ENCODE measurements around the gene CDX1. TPM values are rescaled to one million over a fixed set of nuclear protein-coding genes. Genes with fewer than 3 reads are reported as not detected.

Gene CDX1
- total RNA-seq, 2 donors from 2014 or later = 299 to 498 TPM

DNA sequence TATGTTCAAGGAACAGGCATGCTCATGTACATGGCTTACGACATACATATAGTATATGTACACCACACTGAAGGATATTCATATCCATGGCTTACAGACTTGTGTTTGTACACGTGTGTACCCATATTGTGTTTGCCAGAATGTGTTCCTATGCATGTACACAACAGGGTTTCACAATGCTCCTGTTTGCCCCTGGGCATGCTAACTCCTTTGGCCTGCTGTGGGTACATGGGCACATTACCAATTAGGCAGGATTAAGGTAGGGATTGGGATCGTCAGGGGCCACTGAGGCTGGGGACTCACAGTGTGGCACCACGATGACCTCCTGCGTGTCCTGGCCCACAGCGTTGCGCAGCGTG is 37.1 kb upstream of the CDX1 start:
- Histone ChIP-seq H3K36me3 (no peaks in the 10 kb centered on the region), H3K27ac (no peak overlapping the region), H3K4me1 (no peaks in the 10 kb centered on the region), H3K9me3 (no peaks in the 10 kb centered on the region), H3K4me3 (no peak overlapping the region), H3K9ac (ENCODE audit: low read depth in 2 of 2, low read length in 2 of 2) (peak overlapping the region in 1 of 2 donors; percentile 56), H3K27me3 (no peaks in the 10 kb centered on the region)
- no peak for DNase-seq
- intact Hi-C loops (cut with DNase I) = loop anchor here (10.0 kb wide), 1 partner anchor 295 kb away; no protein-coding TSS in a partner anchor
- TF ChIP-seq, protein P1, sequence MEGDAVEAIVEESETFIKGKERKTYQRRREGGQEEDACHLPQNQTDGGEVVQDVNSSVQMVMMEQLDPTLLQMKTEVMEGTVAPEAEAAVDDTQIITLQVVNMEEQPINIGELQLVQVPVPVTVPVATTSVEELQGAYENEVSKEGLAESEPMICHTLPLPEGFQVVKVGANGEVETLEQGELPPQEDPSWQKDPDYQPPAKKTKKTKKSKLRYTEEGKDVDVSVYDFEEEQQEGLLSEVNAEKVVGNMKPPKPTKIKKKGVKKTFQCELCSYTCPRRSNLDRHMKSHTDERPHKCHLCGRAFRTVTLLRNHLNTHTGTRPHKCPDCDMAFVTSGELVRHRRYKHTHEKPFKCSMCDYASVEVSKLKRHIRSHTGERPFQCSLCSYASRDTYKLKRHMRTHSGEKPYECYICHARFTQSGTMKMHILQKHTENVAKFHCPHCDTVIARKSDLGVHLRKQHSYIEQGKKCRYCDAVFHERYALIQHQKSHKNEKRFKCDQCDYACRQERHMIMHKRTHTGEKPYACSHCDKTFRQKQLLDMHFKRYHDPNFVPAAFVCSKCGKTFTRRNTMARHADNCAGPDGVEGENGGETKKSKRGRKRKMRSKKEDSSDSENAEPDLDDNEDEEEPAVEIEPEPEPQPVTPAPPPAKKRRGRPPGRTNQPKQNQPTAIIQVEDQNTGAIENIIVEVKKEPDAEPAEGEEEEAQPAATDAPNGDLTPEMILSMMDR (IDR thresholded peaks at IDR 0.05) = no peak

DNA sequence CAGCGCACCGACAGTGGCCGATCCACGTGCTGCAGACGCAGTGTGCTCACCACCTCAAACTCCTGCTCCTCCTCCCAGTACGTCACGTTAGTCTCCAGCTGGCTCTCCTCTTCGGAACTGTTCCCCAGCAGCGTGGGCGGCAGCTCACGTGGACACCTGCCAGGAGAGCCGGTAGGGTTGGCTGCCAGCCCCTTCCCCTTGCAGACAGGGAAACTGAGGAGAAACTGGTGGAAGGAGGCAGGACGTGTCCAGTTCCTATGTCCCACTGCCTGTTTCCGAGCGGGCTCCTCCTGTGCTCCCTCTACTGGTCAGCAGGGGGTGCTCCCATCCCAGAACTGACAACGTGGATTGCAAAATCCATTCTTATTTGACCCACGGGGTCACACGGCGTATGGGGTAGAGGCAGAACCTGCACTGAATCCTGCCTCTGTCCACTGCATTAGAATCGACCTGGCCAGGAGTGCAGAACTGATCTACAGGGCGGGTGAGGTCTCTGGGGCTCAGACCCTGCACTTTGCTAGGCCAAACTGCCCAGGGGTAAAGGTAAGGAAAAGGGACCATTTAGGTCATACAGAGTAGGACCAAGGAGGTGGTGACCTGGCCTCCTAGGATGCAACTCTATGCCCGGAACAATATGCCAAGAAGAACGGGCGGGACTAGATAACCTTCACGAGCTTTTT is 36.6 kb upstream of the CDX1 start:
- H3K27me3 ChIP-seq = no peaks in the 10 kb centered on the region
- no peaks in the 10 kb centered on the region for H3K36me3 ChIP-seq
- intact Hi-C loops (cut with DNase I) = loop anchor here (2.0 to 10.0 kb wide), 4 partner anchors 87 to 305 kb away; no protein-coding TSS in a partner anchor
- peak; percentile 84 for DNase-seq
- H3K4me1 ChIP-seq = no peaks in the 10 kb centered on the region
- peak overlapping the region in 1 of 2 donors; percentile 56 for H3K9ac ChIP-seq (ENCODE audit: low read depth in 2 of 2, low read length in 2 of 2)
- no peak overlapping the region for H3K4me3 ChIP-seq
- H3K27ac ChIP-seq = no peak overlapping the region
- TF ChIP-seq, protein P1 (IDR thresholded peaks at IDR 0.05) = peak; percentile 81
- no peaks in the 10 kb centered on the region for H3K9me3 ChIP-seq

DNA sequence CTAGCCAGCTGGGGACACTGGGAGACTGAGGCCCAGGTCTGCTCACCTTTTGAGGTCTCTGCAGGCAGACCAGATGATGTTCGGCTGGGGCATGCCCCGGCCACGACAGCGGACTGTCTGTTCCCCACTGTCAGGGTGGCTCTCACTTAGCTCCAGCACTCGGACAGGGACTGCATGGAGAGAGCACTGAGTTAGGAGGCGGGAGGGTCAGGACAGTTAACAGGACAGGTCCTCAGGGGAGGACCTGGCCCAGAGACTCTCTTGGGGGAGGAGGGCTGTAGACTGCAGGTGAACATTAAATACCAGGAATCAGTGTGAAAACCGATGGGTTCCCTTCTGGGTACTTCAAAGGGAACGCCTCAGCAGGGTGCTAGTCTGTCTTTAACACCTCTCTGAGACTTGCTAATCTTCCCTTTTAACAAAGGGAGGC is 36.1 kb upstream of the CDX1 start:
- TF ChIP-seq, protein P1 (IDR thresholded peaks at IDR 0.05) = no peak
- no peak overlapping the region for H3K4me3 ChIP-seq
- intact Hi-C loops (cut with DNase I) = loop anchor here (2.0 to 10.0 kb wide), 3 partner anchors 86 to 304 kb away; no protein-coding TSS in a partner anchor
- no peak overlapping the region for H3K9ac ChIP-seq (ENCODE audit: low read depth in 2 of 2, low read length in 2 of 2)
- H3K27me3 ChIP-seq = no peaks in the 10 kb centered on the region
- H3K36me3 ChIP-seq = no peaks in the 10 kb centered on the region
- H3K9me3 ChIP-seq = no peaks in the 10 kb centered on the region
- DNase-seq = no peak
- no peaks in the 10 kb centered on the region for H3K4me1 ChIP-seq
- H3K27ac ChIP-seq = no peak overlapping the region

DNA sequence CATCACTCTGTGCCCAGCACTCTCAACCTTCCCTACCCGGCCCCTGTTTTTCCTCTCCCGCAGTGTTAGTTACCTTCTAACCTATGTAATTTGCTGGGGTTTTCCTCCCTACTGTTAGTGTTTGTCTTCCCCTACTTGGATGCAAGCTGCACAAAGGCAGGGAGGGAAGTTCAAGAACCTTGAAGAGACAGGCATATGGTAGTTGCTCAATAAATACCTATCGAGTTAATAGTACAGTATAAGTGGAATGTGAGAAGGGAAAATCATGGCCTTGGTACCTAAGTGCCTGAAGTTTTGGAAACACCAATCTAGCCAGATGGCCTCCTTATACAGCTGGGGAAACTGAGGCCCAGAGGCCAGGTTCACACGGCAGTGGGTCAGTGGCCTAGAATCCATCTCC is 35.1 kb upstream of the CDX1 start:
- Histone ChIP-seq H3K9ac (ENCODE audit: low read depth in 2 of 2, low read length in 2 of 2) (no peak overlapping the region), H3K36me3 (no peaks in the 10 kb centered on the region), H3K27me3 (no peaks in the 10 kb centered on the region), H3K4me1 (no peaks in the 10 kb centered on the region), H3K9me3 (no peaks in the 10 kb centered on the region), H3K27ac (no peak overlapping the region), H3K4me3 (no peak overlapping the region)
- intact Hi-C loops (cut with DNase I) = loop anchor here (2.0 to 10.0 kb wide), 3 partner anchors 85 to 303 kb away; no protein-coding TSS in a partner anchor
- TF ChIP-seq, protein P1 (IDR thresholded peaks at IDR 0.05) = no peak
- no peak for DNase-seq

DNA sequence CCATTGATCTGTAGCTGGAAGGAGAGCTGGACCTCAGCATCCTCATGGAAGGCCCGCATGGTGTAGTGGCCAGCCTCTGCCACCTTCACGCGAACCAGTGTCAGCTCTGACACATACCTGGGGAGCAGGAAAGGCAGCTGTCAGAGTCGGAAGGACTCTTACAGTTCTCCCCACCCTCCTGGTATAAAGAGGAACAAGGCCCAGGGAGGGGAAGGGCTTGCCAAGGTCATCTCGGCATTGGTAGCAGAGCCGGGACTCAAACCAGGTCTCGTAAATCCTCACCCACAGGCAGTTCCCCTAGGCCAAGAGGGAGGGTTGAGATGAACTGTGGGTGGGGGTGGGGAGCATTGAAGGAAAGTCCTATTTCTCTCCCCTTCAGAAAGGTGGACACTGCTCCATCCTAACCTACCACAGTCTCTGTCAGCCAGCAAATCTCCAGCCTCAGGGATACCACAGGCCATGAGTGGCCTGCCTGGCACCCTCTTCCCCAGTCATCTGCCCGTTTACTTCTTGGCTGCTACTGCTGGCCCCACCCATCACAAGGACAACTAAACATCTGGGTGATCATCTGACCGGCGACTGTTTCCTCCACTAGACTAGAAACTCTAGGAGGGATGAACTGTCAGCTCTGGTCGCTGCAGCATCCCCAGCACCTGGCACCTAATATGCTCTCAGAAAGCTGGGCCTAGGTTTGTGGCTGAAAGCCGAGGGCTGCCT is 34.4 kb upstream of the CDX1 start:
- intact Hi-C loops (cut with DNase I) = loop anchor here (2.0 to 10.0 kb wide), 3 partner anchors 85 to 303 kb away; no protein-coding TSS in a partner anchor

More for the DNA sequence above, 34.4 kb upstream of the CDX1 start:
- H3K4me3 ChIP-seq = no peak overlapping the region
- H3K9ac ChIP-seq (ENCODE audit: low read depth in 2 of 2, low read length in 2 of 2) = no peak overlapping the region
- DNase-seq = peak; percentile 49
- no peaks in the 10 kb centered on the region for H3K4me1 ChIP-seq
- H3K9me3 ChIP-seq = no peaks in the 10 kb centered on the region
- peak overlapping the region; percentile 17 for H3K27ac ChIP-seq
- no peaks in the 10 kb centered on the region for H3K27me3 ChIP-seq
- TF ChIP-seq, protein P1 (IDR thresholded peaks at IDR 0.05) = no peak
- no peaks in the 10 kb centered on the region for H3K36me3 ChIP-seq

Measured in colonic mucosa (tissue), 4 donors.